Measurements from ENCODE around the gene F13A1. TPM values are rescaled to one million over a fixed set of nuclear protein-coding genes. Genes with fewer than 3 reads are reported as not detected.

F13A1 gene
- total RNA-seq, 4 donors from 2014 or later: 28.8 to 303 (median 117) TPM

GRCh38 chr6:6193221-6193745 is 127.2 kb downstream of the F13A1 start:
- H3K4me1 ChIP-seq: no peaks in the 10 kb centered on the region
- no peak overlapping the region for H3K4me3 ChIP-seq
- no peaks in the 10 kb centered on the region for H3K36me3 ChIP-seq
- no peaks in the 10 kb centered on the region for H3K9me3 ChIP-seq
- peaks cover 10% of the 10 kb centered on the region for H3K27me3 ChIP-seq
- WGBS, 2 donors (ENCODE audit: low coverage in 1 of 2): 64 to 73% methylated on average over 7 of the region's 7 CpGs
- TF ChIP-seq CTCF (IDR thresholded peaks at IDR 0.05) (no peak), EP300 (IDR thresholded peaks at IDR 0.05) (no peak), POLR2AphosphoS5 (IDR thresholded peaks at IDR 0.05) (no peak), POLR2A (IDR thresholded peaks at IDR 0.05) (no peak)
- no peak overlapping the region for H3K27ac ChIP-seq
- ATAC-seq: no peak

DNA sequence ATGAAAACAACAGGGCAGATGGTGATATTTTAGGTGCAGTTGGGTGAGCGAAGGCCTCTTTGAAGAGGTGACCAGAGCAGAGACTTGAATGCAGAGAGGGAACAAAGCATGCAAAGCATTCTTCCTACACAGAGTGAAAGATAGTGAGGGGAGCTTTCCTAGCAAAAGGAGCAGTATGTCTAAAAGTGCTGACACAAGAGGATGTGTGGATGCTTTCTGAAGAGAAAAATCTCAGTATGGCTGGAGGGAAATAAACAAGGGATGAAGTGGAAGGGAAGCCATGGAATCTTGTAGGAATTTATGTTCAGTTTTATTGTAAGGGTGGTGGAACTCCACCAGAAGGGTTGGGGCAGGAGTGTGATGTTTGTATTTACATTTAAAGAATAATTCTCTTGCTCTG is 128.6 kb downstream of the F13A1 start:
- Histone ChIP-seq H3K27ac (no peak overlapping the region), H3K4me1 (no peaks in the 10 kb centered on the region), H3K9me3 (no peaks in the 10 kb centered on the region), H3K27me3 (peaks cover 10% of the 10 kb centered on the region), H3K36me3 (no peaks in the 10 kb centered on the region), H3K4me3 (no peak overlapping the region)
- WGBS, 2 donors (ENCODE audit: low coverage in 1 of 2): 47 to 88% methylated on average over 1 of the region's 1 CpG
- TF ChIP-seq POLR2A (IDR thresholded peaks at IDR 0.05) (no peak), CTCF (IDR thresholded peaks at IDR 0.05) (no peak), EP300 (IDR thresholded peaks at IDR 0.05) (no peak), POLR2AphosphoS5 (IDR thresholded peaks at IDR 0.05) (no peak)
- ATAC-seq: no peak

GRCh38 chr6:6191476-6191875 is 129.0 kb downstream of the F13A1 start:
- H3K36me3 ChIP-seq: no peaks in the 10 kb centered on the region
- no peaks in the 10 kb centered on the region for H3K9me3 ChIP-seq
- ATAC-seq: no peak
- TF ChIP-seq EP300 (IDR thresholded peaks at IDR 0.05) (no peak), POLR2AphosphoS5 (IDR thresholded peaks at IDR 0.05) (no peak), CTCF (IDR thresholded peaks at IDR 0.05) (no peak), POLR2A (IDR thresholded peaks at IDR 0.05) (no peak)
- H3K27ac ChIP-seq: no peak overlapping the region
- 37% methylated on average over 2 of the region's 2 CpGs; no CpG with 5 or more reads in 1 of the 2 donors for WGBS, 2 donors (ENCODE audit: low coverage in 1 of 2)
- H3K4me3 ChIP-seq: no peak overlapping the region
- no peaks in the 10 kb centered on the region for H3K4me1 ChIP-seq
- H3K27me3 ChIP-seq: peaks cover 10% of the 10 kb centered on the region

DNA sequence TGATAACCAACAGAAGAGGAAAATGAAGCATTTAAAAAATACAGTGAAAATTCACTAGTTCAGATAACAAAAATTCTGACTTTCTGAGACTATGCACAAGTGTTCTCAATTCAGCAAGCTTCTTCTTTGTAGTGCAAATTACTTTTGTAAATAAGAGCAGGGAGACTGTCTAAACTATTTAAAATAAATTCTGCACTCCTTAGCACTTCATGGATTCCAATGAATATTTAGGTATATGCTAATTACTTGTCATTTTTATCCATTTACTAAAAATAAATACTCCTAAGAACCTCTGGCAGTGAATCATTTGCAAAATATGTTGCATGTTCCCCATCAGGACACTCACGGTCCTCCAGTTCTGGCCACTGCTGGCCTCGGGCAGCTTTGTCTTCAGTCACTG is 139.8 kb downstream of the F13A1 start:
- no peak overlapping the region for H3K27ac ChIP-seq
- peaks cover 5% of the 10 kb centered on the region for H3K27me3 ChIP-seq
- TF ChIP-seq POLR2A (IDR thresholded peaks at IDR 0.05): no peak
- TF ChIP-seq POLR2AphosphoS5 (IDR thresholded peaks at IDR 0.05): no peak
- TF ChIP-seq EP300 (IDR thresholded peaks at IDR 0.05): no peak
- TF ChIP-seq CTCF (IDR thresholded peaks at IDR 0.05): no peak
- no peaks in the 10 kb centered on the region for H3K4me1 ChIP-seq
- no peaks in the 10 kb centered on the region for H3K36me3 ChIP-seq
- no peak overlapping the region for H3K4me3 ChIP-seq
- H3K9me3 ChIP-seq: no peaks in the 10 kb centered on the region
- 36 to 63% methylated on average over 2 of the region's 2 CpGs for WGBS, 2 donors (ENCODE audit: low coverage in 1 of 2)
- ATAC-seq: no peak

DNA sequence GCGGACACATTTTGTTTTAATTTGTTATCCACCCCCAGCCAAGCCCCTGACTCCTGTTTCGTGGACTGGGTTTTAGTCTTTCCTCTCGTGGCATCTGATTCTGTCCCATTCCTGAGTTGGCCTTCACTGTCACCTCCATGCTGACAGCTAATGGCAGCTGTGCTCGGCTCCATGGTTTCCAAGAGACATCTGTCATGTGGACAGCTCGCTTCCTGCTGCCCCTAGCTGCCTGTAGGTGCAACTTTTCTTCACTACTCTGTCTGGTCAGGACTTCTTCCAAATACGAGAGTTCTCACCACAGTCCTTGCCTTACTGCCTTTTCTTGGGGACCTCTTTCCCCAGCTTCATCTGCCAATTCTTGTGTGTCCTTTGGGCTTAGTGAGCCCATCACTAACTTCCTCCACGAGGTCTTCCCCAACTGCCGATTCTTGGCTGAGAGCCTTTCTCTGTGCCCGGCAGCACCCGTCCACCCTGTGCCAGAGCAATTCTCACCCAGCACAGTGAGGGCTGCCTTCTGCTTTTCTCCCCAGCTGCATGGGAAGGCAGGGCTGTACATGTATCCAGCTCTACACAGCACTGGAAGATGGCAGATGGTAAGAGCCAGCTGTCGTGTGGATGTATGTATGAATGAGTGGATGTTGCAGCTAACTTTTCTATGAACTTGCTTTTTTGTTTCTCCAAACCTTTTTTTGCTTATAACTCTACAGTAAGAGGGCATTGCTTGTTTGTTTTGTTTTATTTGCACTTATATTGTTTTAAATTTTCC is 140.4 kb downstream of the F13A1 start:
- Histone ChIP-seq H3K27me3 (peaks cover 5% of the 10 kb centered on the region), H3K9me3 (no peaks in the 10 kb centered on the region), H3K27ac (no peak overlapping the region), H3K36me3 (no peaks in the 10 kb centered on the region), H3K4me1 (no peaks in the 10 kb centered on the region), H3K4me3 (no peak overlapping the region)
- 49 to 54% methylated on average over 8 to 11 of the region's 11 CpGs for WGBS, 2 donors (ENCODE audit: low coverage in 1 of 2)
- TF ChIP-seq POLR2A (IDR thresholded peaks at IDR 0.05): no peak
- TF ChIP-seq EP300 (IDR thresholded peaks at IDR 0.05): no peak
- TF ChIP-seq POLR2AphosphoS5 (IDR thresholded peaks at IDR 0.05): no peak
- no peak for TF ChIP-seq CTCF (IDR thresholded peaks at IDR 0.05)
- ATAC-seq: no peak

All from gastroesophageal sphincter (tissue), 4 donors.